ENCODE data around the gene ZNF609. TPM values are rescaled to one million over a fixed set of nuclear protein-coding genes. Genes with fewer than 3 reads are reported as not detected.

ZNF609 gene
- total RNA-seq, 1 donor from 2014 or later: 22.4 TPM

GRCh38 chr15:64544450-64544849 lies 84.1 kb downstream of the ZNF609 start:
- no peak for DNase-seq

DNA sequence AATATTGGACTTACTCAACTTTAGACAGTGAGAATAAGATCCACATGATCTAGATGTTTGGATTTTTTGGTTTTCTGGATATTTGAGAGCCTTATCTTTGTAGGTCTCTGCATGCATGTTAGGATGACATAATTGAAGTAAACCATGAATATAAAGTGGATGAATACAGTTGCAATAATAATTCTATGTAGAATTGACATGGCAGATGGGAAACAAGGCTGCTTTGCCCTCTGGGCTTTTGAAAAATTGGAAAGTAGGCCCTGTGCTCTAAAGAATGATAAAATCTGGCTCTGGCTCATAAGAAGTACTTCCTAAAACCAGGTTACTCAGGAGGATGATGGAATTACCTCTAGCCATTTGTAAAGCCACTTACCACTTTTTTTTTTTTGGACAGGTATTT lies 86.9 kb downstream of the ZNF609 start:
- DNase-seq: no peak

DNA sequence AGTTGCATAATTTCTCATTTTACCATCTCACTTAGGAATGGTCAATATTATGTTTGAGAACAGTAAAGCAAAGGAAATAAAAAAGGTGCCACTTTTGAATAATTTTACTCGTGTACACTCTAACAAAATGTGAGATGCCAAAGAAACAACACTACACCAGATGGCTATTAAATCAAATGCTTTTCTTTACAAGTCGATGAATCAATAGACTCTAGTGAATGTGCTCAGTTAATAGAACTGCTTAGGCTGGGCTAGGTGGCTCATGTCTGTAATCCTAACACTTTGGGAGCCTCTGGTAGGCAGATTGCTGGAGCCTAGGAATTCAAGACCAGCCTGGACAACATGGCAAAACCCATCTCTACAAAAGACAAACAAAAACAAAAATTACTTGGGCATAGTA lies 87.9 kb downstream of the ZNF609 start:
- DNase-seq: no peak

- no peak for DNase-seq
Observed at GRCh38 chr15:64549860-64550259, 89.5 kb downstream of the ZNF609 start.

DNA sequence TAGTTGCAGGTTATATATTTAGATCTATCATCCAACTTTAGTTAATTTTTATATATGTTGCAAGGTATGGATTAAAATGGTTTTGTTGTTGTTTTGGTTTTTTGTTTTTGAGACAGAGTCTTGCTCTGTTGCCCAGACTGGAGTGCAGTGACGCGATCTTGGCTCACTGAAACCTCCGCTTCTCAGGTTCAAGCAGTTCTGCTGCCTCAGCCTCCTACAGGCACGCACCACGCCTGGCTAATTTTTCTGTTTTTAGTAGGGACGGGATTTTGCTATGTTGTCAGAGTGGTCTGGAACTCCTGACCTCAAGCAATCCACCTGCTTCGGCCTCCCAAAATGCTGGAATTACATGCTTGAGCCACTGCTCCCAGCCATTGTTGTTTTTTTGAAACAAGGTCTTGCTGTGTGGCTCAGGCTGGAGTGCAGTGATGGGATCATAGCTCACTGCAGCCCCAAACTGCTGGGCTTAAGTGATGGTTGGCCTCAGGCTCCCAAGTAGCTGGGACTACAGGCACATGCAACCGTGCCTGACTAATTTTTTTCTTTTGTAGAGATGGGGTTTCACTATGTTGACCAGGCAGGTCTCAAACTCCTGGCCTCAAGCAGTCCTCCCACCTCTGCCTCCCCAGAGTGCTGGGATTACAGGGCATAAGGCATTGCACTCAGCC lies 92.0 kb downstream of the ZNF609 start:
- no peak for DNase-seq

DNA sequence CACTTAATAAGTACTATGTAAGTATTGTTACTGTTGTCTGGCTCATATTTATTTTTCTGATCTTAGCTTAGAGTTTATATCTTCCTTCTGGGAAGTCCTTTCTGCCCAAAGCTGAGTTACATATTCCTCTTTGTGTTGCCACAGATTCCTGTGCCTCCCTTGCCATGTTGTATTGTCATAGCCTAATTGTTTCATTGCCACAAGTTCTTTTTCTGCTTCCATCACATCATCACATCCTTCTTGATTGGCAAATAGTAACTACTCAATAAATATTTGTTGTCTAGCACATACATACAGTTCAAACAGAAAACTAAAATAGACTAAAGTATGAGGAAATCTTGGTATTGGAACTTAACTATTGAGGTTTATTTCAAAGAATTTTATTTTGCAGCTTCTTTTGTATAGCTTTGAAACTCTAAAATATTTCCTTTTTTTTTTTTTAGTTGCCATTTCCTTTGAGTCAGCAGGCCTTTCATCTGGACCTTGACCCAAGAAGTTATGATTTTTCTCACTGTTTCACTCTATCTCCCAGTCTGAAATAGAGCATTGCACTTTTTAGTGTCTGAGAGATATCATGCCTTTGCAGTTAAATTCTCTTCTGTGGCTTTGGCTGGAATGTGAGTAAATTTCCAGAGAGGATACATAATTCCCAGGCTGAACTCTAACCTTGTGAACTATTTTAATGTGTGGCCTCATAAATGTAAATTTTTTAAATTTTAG lies 98.2 kb downstream of the ZNF609 start:
- no peak for DNase-seq

DNA sequence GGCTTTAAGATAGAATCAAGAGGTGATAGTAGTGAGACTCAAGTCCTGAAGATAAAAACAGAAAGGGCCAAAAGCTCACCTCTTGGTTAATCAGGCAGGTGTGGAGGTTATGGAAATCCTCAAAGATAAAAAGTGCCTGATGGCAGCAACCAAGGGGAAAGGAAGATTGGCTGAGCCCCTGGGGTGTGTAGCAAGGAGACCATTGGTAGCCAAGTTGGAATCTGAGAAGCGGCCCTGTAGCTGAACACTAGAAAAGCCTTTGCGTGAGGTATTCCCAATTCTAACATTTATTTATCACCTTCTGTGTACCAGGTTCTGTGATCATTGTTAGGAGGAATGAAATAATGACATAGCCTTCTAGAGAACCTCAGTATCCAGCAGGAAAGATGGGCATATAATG lies 98.9 kb downstream of the ZNF609 start:
- no peak for DNase-seq

GRCh38 chr15:64560501-64560900 lies 100.1 kb downstream of the ZNF609 start:
- DNase-seq: no peak

DNA sequence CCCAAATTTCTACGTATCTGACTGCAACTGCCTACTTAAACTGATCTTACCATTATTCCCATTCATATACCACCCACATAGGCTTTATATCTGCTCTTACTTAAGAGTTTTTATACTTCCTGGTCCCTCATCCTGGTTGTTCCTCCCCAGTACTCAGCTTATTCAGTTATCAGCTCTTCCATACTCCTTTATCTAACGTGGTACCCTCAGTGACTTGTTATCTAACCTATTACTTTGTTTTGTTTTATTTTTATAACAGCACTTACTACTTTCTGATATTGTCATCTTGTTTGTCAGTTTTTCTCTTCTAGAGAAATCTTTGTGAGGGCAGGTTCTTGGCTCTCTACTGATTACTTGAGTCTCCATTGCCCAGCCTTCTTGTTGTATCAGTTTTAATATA lies 100.6 kb downstream of the ZNF609 start:
- DNase-seq: no peak

GRCh38 chr15:64562003-64562640 lies 101.7 kb downstream of the ZNF609 start:
- DNase-seq: no peak

DNA sequence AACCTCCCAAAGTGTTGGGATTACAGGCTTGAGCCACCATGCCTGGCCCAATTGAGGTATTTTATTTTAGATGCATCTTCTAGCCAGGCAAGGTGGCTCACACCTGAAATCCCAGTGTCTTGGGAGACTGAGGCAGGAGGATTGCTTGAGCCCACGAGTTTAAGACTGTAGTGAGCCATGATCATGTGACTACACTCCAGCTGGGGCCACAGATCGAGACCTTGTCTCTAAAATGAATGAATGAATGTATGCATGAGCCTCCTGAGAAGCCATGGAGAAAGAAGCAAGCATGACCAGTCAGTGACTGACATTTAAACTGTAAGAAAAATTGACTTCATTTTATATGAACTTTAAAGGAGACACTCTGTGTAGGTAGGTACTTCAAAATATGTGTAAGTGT lies 105.7 kb downstream of the ZNF609 start:
- no peak for DNase-seq

GRCh38 chr15:64566629-64567427 lies 106.5 kb downstream of the ZNF609 start:
- no peak for DNase-seq

DNA sequence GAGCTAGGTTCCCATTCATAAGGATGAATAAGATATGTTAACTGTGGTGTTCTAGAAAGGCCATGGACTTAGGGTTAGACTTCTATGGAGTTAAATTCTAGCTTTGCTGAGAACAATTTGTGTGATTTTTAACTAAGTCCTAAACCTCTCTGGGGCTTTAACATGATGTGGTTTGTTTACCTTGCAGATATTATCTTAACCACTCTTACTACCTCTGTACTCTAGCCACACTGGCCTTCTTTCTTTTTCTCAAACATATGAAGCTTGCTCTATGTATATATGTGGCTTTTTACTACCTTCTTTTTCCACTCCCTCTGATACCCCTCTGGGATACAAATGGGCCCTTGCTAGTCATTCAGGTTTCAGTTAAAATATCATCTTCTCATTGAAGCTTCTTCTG lies 108.4 kb downstream of the ZNF609 start:
- no peak for DNase-seq

- no peak for DNase-seq
Observed at GRCh38 chr15:64571857-64572291, 111.5 kb downstream of the ZNF609 start.

DNA sequence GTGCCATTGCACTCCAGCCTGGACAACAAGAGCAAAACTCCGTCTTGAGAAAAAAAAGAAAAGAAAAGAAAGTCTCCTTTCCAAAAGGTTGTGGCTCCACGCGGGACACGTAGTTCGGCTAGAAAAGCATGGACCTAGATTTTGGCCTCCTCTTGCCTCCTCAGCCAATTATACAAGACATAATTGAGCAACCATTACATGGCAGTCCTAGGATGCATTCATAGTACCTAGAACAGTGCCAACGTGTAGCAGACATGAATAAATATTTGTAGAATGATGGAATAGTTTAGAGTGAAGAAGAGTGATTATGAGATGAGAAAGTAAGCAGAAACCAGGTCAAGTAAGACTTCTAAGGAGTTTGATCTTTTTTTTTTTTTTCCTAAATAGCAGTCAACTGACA lies 112.5 kb downstream of the ZNF609 start:
- DNase-seq: no peak

DNA sequence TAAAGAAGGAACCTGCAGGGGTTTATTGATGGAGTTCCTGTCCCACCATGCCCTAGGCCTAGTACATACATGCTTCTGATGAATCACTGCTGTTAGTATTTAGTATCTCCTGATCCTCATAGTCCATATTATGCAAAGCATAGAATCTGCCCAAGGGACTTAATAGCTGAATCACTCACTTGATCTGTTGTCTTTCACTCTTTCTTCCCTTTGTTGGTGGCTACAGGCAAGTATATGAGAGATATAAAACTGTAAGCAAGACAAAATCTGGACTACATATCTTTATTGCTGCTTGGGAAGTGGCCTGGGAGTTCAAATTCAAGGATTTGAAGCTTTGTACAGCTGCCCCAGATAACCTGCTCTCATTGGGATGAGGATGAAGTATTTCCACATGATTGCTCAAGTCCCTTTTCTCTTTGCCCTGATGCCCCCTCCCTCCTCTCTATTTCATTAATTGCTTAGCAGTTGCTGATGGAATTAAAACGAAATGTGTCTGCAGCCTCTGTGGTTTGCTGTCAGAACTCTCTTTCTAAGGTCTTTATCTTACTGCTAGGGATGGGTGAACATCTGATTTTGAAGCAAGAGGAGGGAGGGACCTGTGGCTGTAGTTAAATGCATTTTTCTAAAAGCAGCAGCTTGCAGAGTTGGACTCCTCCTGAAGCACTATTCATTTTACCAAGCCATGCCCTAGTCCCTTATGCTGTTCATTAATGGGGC lies 114.1 kb downstream of the ZNF609 start:
- no peak for DNase-seq

DNA sequence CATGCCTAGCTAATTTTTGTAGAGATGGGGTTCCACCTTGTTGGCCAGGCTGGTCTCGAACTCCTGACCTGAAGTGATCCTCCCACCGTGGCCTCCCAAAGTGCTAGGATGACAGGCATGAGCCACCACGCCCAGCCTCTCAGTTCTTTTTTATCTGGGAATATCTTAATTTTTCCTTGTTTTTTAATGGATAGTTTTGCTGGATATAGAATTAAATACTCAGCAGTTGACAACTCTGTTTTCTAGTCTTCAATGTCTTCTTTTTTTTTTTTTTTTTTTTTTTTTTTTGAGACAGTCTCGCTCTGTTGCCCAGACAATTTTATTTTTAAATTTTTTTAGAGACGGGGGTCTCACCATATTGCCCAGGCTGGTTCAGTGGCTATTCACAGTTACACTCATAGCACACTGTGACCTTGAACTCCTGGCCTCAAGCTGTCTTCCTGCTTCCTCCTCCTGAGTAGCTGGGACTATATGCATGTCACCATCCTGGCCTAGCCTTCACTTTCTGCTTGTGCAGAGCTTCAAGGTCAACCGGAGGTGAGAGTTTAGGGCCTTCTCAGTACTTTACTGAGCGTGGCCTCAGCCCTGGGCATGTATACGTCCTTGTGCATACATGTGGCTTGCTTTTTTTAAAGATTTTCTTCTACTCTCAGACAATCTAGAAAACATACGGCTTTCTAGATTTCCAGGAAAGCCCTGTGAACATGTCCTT lies 120.5 kb downstream of the ZNF609 start:
- DNase-seq: no peak

- DNase-seq: no peak
Observed at GRCh38 chr15:64581408-64581761, 121.0 kb downstream of the ZNF609 start.

GRCh38 chr15:64582202-64582601 lies 121.8 kb downstream of the ZNF609 start:
- no peak for DNase-seq

GRCh38 chr15:64583519-64583918 lies 123.1 kb downstream of the ZNF609 start:
- no peak for DNase-seq

GRCh38 chr15:64583983-64584382 lies 123.6 kb downstream of the ZNF609 start:
- DNase-seq: no peak
